ENCODE results near the gene HSD11B2. TPM values are rescaled to one million over a fixed set of nuclear protein-coding genes. Genes with fewer than 3 reads are reported as not detected.
A peak's percentile ranks its signal among the peaks of the same experiment; 100 is the strongest.

The HSD11B2 gene
- total and polyA plus RNA-seq, 2 donors (not counting 3 experiments of a cell fraction or from before 2014, with no cell fraction given): 0.10 TPM; not detected in 1

- BruUV-seq (replicated peaks): no TSS peak
- no peaks in the 10 kb centered on the region for H4K20me1 ChIP-seq (replicated peaks; ENCODE audit: control insufficient read depth, extremely low read depth, insufficient read depth, low read length)
- dilution Hi-C loops (cut with MboI; ENCODE audit: extremely low pct_ligation_motif_present, low sequenced_read_pairs): no loop called here
- peaks cover 9 to 11% of the 10 kb centered on the region in 2 experiments for H3K27me3 ChIP-seq (ENCODE audit: control insufficient read depth in 2 of 2, insufficient read depth in 2 of 2, low read length in 2 of 2)
- peak overlapping the region; percentile 75 for H2AFZ ChIP-seq (ENCODE audit: low read depth, low read length)
- H3K4me2 ChIP-seq (ENCODE audit: insufficient read depth, low read length): peak overlapping the region; percentile 35
- no peaks in the 10 kb centered on the region for H3K9me3 ChIP-seq (replicated peaks; ENCODE audit: control insufficient read depth, insufficient read depth, low read length)
- H3K36me3 ChIP-seq (ENCODE audit: control insufficient read depth in 2 of 2, extremely low read depth in 1 of 2, insufficient read depth in 2 of 2, low read length in 2 of 2): no peaks in the 10 kb centered on the region
- H3K79me2 ChIP-seq (ENCODE audit: control insufficient read depth, insufficient read depth, low read length): no peaks in the 10 kb centered on the region
- no peak for DNase-seq (ENCODE audit: low read depth, low spot score)
- H3K9ac ChIP-seq (replicated peaks; ENCODE audit: extremely low read depth, insufficient read depth, low read length): peak overlapping the region; percentile 2
- H3K4me3 ChIP-seq (replicated peaks in 1 of 3; ENCODE audit: insufficient read depth in 1 of 3, low read depth in 1 of 3, low read length in 3 of 3): no peak overlapping the region
- no peak for TF ChIP-seq FOS (IDR thresholded peaks at IDR 0.05; ENCODE audit: borderline replicate concordance, insufficient read depth, low read length)
- no peak for TF ChIP-seq POLR2AphosphoS5 (IDR thresholded peaks at IDR 0.05; ENCODE audit: insufficient read depth, low read depth, low read length)
- no peak for TF ChIP-seq EZH2 (IDR thresholded peaks at IDR 0.05; ENCODE audit: borderline replicate concordance, low read depth, low read length, severe bottlenecking)
- no peak for TF ChIP-seq POLR2A (IDR thresholded peaks at IDR 0.05; ENCODE audit: low read depth, low read length)
- TF ChIP-seq JUN (IDR thresholded peaks at IDR 0.05; ENCODE audit: borderline replicate concordance, insufficient read depth, insufficient read length, low read depth): no peak
- no peak for TF ChIP-seq CTCF (IDR thresholded peaks at IDR 0.05; ENCODE audit: extremely low read depth in 1 of 2, insufficient read depth in 1 of 2, low read depth in 1 of 2, low read length in 2 of 2)
- TF ChIP-seq MYC (IDR thresholded peaks at IDR 0.05; ENCODE audit: low read depth, low read length): no peak
- TF ChIP-seq GATA2 (IDR thresholded peaks at IDR 0.05; ENCODE audit: insufficient read depth, insufficient read length, low read depth, low read length): no peak
- TF ChIP-seq MAX (IDR thresholded peaks at IDR 0.05; ENCODE audit: insufficient read depth, insufficient read length): no peak
- FAIRE-seq: no peak
- ChIA-PET CTCF (interaction anchor here (0.7 to 3.1 kb wide), 17 partner anchors 9 to 448 kb away, joined by 3 to 34 read pairs (median 6); partner anchors contain the start of genes KCTD19 and LRRC36), POLR2A (no interaction called here)
- intact Hi-C loops (cut with micrococcal nuclease): loop anchor here (1.0 to 10.0 kb wide), 7 partner anchors 21 to 439 kb away; partner anchors contain the start of genes E2F4, ELMO3, EXOC3L1 and KCTD19
- peaks cover 13% of the 10 kb centered on the region for H3K4me1 ChIP-seq (ENCODE audit: control insufficient read depth, extremely low read depth, insufficient read depth, low read length)
- H3K9me1 ChIP-seq (replicated peaks; ENCODE audit: control insufficient read depth, extremely low read depth, insufficient read depth, low read length): no peaks in the 10 kb centered on the region
- no peak overlapping the region for H3K27ac ChIP-seq (ENCODE audit: insufficient read depth, low read depth, low read length)
Measured at GRCh38 chr16:67393788-67394154, 37.1 kb upstream of the HSD11B2 start.
